Bone marrow (tissue), 2 donors: ENCODE measurements around the gene TIMM23.

ENCODE experiments used
- DNase-seq, 2 donors: peaks; one replicate each; lab custom pipeline; 2025; lab: John Stamatoyannopoulos, UW

Gene TIMM23

GRCh38 chr10:46052057-46052790, 79.9 kb downstream of the TIMM23 start:
- no peak for DNase-seq

- no peak for DNase-seq
Measured at GRCh38 chr10:46052791-46053375, 80.6 kb downstream of the TIMM23 start.
